ENCODE measurements around the gene PRKAR1A.
"Not testable (repeated sequence)": the region's sequence is repeated elsewhere in the genome, so short reads cannot be mapped to it uniquely, and the experiment has no call there.

The PRKAR1A gene

GRCh38 chr17:68516732-68517131, 4.5 kb downstream of the PRKAR1A start:
- no peak for DNase-seq (ENCODE audit: low read depth, low spot score)
- H3K27ac ChIP-seq: no peak overlapping the region
- TF ChIP-seq FOXP2 (optimal IDR thresholded peaks at IDR 0.05; ENCODE audit: control extremely low read depth, extremely low read length, insufficient read depth) (no peak), POLR2AphosphoS5 (IDR thresholded peaks at IDR 0.05; ENCODE audit: borderline replicate concordance, low read depth, low read length) (no peak), EZH2 (IDR thresholded peaks at IDR 0.05) (no peak)
- H3K9ac ChIP-seq (ENCODE audit: insufficient read length): no peak overlapping the region
- H3K36me3 ChIP-seq (ENCODE audit: insufficient read depth, low read length): peaks cover 41% of the 10 kb centered on the region
- no peak overlapping the region for H3K4me3 ChIP-seq
- H3K9me3 ChIP-seq (ENCODE audit: low read depth, low read length): no peaks in the 10 kb centered on the region

- not testable (repeated sequence) for DNase-seq (ENCODE audit: low read depth, low spot score); H3K27ac ChIP-seq; H3K9ac ChIP-seq (ENCODE audit: insufficient read length); H3K4me3 ChIP-seq; H3K9me3 ChIP-seq (ENCODE audit: low read depth, low read length)
- H3K36me3 ChIP-seq (ENCODE audit: insufficient read depth, low read length): peaks cover 45% of the 10 kb centered on the region
Observed at GRCh38 chr17:68517605-68518004, 5.4 kb downstream of the PRKAR1A start.

- Histone ChIP-seq H3K27ac (no peak overlapping the region), H3K36me3 (ENCODE audit: insufficient read depth, low read length) (peaks cover 50% of the 10 kb centered on the region), H3K4me3 (no peak overlapping the region), H3K9me3 (ENCODE audit: low read depth, low read length) (no peaks in the 10 kb centered on the region), H3K9ac (ENCODE audit: insufficient read length) (no peak overlapping the region)
- DNase-seq (ENCODE audit: low read depth, low spot score): no peak
- TF ChIP-seq POLR2AphosphoS5 (IDR thresholded peaks at IDR 0.05; ENCODE audit: borderline replicate concordance, low read depth, low read length) (no peak), EZH2 (IDR thresholded peaks at IDR 0.05) (no peak), FOXP2 (optimal IDR thresholded peaks at IDR 0.05; ENCODE audit: control extremely low read depth, extremely low read length, insufficient read depth) (no peak)
Observed at GRCh38 chr17:68518063-68518815, 6.0 kb downstream of the PRKAR1A start.

DNA sequence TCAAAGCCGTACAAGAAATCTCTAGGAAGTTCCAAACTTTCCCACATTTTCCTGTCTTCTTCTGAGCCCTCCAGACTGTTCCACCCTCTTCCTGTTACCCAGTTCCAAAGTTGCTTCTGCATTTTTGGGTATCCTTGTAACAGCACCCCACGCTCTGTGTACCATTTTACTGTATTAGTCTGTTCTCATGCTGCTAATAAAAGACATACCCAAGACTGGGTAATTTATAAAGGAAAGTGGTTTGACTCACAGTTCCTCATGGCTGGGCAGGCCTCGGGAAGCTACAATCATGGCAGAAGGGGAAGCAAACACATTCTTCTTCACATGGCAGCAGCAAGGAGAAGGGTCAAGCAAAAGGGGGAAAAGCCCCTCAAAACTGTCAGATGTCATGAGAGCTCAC, 6.8 kb downstream of the PRKAR1A start:
- not testable (repeated sequence) for H3K4me3 ChIP-seq; H3K9ac ChIP-seq (ENCODE audit: insufficient read length); H3K27ac ChIP-seq; H3K9me3 ChIP-seq (ENCODE audit: low read depth, low read length); DNase-seq (ENCODE audit: low read depth, low spot score)
- H3K36me3 ChIP-seq (ENCODE audit: insufficient read depth, low read length): peaks cover 58% of the 10 kb centered on the region

DNA sequence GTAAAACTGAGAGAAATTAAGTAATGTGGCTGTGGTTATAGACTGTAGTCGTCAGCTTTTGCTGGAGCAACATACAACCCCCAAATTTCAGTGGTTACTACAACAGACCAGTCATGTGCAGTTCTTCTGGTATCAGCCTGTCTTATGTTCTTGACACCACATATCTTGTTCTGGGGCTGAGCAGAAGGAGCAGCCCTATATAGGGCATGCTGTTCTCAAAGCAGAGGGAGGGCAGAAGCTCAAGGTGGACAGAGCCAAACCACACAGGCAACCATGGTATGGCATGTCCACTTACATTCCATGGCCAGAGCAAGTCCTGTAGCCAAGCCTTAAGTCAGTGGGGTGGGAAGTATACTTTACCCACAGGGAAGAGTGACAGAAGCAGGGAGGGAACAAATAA, 7.7 kb downstream of the PRKAR1A start:
- Histone ChIP-seq H3K36me3 (ENCODE audit: insufficient read depth, low read length) (peaks cover 65% of the 10 kb centered on the region), H3K4me3 (no peak overlapping the region), H3K9ac (ENCODE audit: insufficient read length) (no peak overlapping the region), H3K9me3 (ENCODE audit: low read depth, low read length) (no peaks in the 10 kb centered on the region), H3K27ac (no peak overlapping the region)
- no peak for DNase-seq (ENCODE audit: low read depth, low spot score)
- no peak for TF ChIP-seq EZH2 (IDR thresholded peaks at IDR 0.05)
- TF ChIP-seq POLR2AphosphoS5 (IDR thresholded peaks at IDR 0.05; ENCODE audit: borderline replicate concordance, low read depth, low read length): no peak
- TF ChIP-seq FOXP2 (optimal IDR thresholded peaks at IDR 0.05; ENCODE audit: control extremely low read depth, extremely low read length, insufficient read depth): no peak

- Histone ChIP-seq H3K4me3 (no peak overlapping the region), H3K27ac (no peak overlapping the region), H3K36me3 (ENCODE audit: insufficient read depth, low read length) (peaks cover 70% of the 10 kb centered on the region), H3K9me3 (ENCODE audit: low read depth, low read length) (no peaks in the 10 kb centered on the region), H3K9ac (ENCODE audit: insufficient read length) (no peak overlapping the region)
- TF ChIP-seq POLR2AphosphoS5 (IDR thresholded peaks at IDR 0.05; ENCODE audit: borderline replicate concordance, low read depth, low read length) (no peak), EZH2 (IDR thresholded peaks at IDR 0.05) (no peak), FOXP2 (optimal IDR thresholded peaks at IDR 0.05; ENCODE audit: control extremely low read depth, extremely low read length, insufficient read depth) (no peak)
- DNase-seq (ENCODE audit: low read depth, low spot score): no peak
Observed at GRCh38 chr17:68522266-68522665, 10.0 kb downstream of the PRKAR1A start.

DNA sequence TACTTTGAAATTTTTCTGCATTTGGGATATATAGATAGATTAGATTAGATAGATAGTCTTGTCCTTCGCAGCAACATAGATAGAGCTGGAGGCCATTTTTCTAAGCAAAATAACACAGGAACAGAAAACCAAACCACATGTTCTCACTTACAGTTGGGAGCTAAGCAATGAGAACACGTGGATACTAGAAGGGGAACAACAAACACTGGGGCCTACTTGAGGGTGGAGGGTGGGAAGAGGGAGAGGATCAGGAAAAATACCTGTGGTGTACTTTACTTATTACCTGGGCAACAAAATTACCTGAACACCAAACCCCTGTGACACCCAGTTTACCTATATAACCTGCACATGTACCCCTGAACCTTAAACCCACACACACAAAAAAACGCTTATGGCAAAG, 14.3 kb downstream of the PRKAR1A start:
- no peak overlapping the region for H3K4me3 ChIP-seq
- no peak overlapping the region for H3K27ac ChIP-seq
- H3K9me3 ChIP-seq (ENCODE audit: low read depth, low read length): no peaks in the 10 kb centered on the region
- no peak overlapping the region for H3K9ac ChIP-seq (ENCODE audit: insufficient read length)
- H3K36me3 ChIP-seq (ENCODE audit: insufficient read depth, low read length): peaks cover 86% of the 10 kb centered on the region
- TF ChIP-seq POLR2AphosphoS5 (IDR thresholded peaks at IDR 0.05; ENCODE audit: borderline replicate concordance, low read depth, low read length): no peak
- no peak for TF ChIP-seq FOXP2 (optimal IDR thresholded peaks at IDR 0.05; ENCODE audit: control extremely low read depth, extremely low read length, insufficient read depth)
- no peak for TF ChIP-seq EZH2 (IDR thresholded peaks at IDR 0.05)
- DNase-seq (ENCODE audit: low read depth, low spot score): no peak

GRCh38 chr17:68527314-68527713, 15.1 kb downstream of the PRKAR1A start:
- no peak overlapping the region for H3K9ac ChIP-seq (ENCODE audit: insufficient read length)

GRCh38 chr17:68531252-68531651, 19.0 kb downstream of the PRKAR1A start:
- no peak overlapping the region for H3K9ac ChIP-seq (ENCODE audit: insufficient read length)
- peaks cover 68% of the 10 kb centered on the region for H3K36me3 ChIP-seq (ENCODE audit: insufficient read depth, low read length)
- no peak overlapping the region for H3K4me3 ChIP-seq
- H3K27ac ChIP-seq: no peak overlapping the region
- TF ChIP-seq POLR2AphosphoS5 (IDR thresholded peaks at IDR 0.05; ENCODE audit: borderline replicate concordance, low read depth, low read length): no peak
- no peak for TF ChIP-seq FOXP2 (optimal IDR thresholded peaks at IDR 0.05; ENCODE audit: control extremely low read depth, extremely low read length, insufficient read depth)
- no peaks in the 10 kb centered on the region for H3K9me3 ChIP-seq (ENCODE audit: low read depth, low read length)
- no peak for DNase-seq (ENCODE audit: low read depth, low spot score)

More at GRCh38 chr17:68527314-68527713, 15.1 kb downstream of the PRKAR1A start:
- Histone ChIP-seq H3K9me3 (ENCODE audit: low read depth, low read length) (no peaks in the 10 kb centered on the region), H3K27ac (no peak overlapping the region), H3K4me3 (no peak overlapping the region), H3K36me3 (ENCODE audit: insufficient read depth, low read length) (peaks cover 87% of the 10 kb centered on the region)
- no peak for DNase-seq (ENCODE audit: low read depth, low spot score)
- TF ChIP-seq EZH2 (IDR thresholded peaks at IDR 0.05) (no peak), POLR2AphosphoS5 (IDR thresholded peaks at IDR 0.05; ENCODE audit: borderline replicate concordance, low read depth, low read length) (no peak), FOXP2 (optimal IDR thresholded peaks at IDR 0.05; ENCODE audit: control extremely low read depth, extremely low read length, insufficient read depth) (no peak)

Measured in SK-N-MC (cell line).